ENCODE measurements around the gene MTA1. TPM values are rescaled to one million over a fixed set of nuclear protein-coding genes. Genes with fewer than 3 reads are reported as not detected.

The MTA1 gene
- total and polyA plus RNA-seq, 10 of the 15 experiments (the other 5 are each of a cell fraction or from before 2014, with no cell fraction given) = 0.14 to 162 (median 30.6) TPM

GRCh38 chr14:105444859-105445258, 25.2 kb downstream of the MTA1 start (continued):
- TF ChIP-seq STAT3 (IDR thresholded peaks at IDR 0.05; ENCODE audit: low read depth, low read length) = no peak
- no peak for TF ChIP-seq ZBTB4 (CRISPR knock-in tag; IDR thresholded peaks at IDR 0.05)

GRCh38 chr14:105445290-105445689, 25.7 kb downstream of the MTA1 start:
- in situ Hi-C loops (cut with MboI) = no loop called here
- Histone ChIP-seq H3K36me3 (ENCODE audit: control insufficient read depth in 2 of 2, insufficient read depth in 2 of 2, low read length in 1 of 2) (peaks cover 0 to 19% of the 10 kb centered on the region in 2 experiments; a peak in 3 of 4 replicates), H3K9ac (ENCODE audit: control insufficient read depth, insufficient read depth, low read length) (no peak overlapping the region), H3K4me1 (ENCODE audit: control insufficient read depth, insufficient read depth, low read length) (no peaks in the 10 kb centered on the region), H3K4me2 (ENCODE audit: control insufficient read depth, insufficient read depth) (no peak overlapping the region), H3K27ac (ENCODE audit: control insufficient read depth, insufficient read depth) (no peak overlapping the region), H3K4me3 (no peak overlapping the region), H2AFZ (ENCODE audit: control insufficient read depth, low read depth, low read length) (no peak overlapping the region), H3K27me3 (replicated peaks in 1 of 2; ENCODE audit: control insufficient read depth in 2 of 2, insufficient read depth in 2 of 2, low read length in 1 of 2) (no peaks in the 10 kb centered on the region), H4K20me1 (ENCODE audit: control insufficient read depth, insufficient read depth) (no peaks in the 10 kb centered on the region), H3K9me3 (replicated peaks; ENCODE audit: control insufficient read depth, insufficient read depth, low read length) (no peaks in the 10 kb centered on the region), H3K79me2 (ENCODE audit: control insufficient read depth, insufficient read depth, low read length) (no peaks in the 10 kb centered on the region)
- no TSS peak for BruUV-seq (replicated peaks)
- WGBS (ENCODE audit: insufficient coverage, insufficient replicate concordance, low lambda C conversion rate, missing lambda C conversion rate) = 78% methylated on average over 20 of the region's 24 CpGs
- ChIA-PET POLR2A (no interaction called here), RAD21 (ENCODE audit: unreplicated experiment) (no interaction called here), CTCF (no interaction called here), SMC1A (ENCODE audit: uncharacterized antibody, unreplicated experiment) (no interaction called here)
- FAIRE-seq (no peak), DNase-seq (ENCODE audit: low read depth, low spot score) (no peak), ATAC-seq (no peak)
- no peak for TF ChIP-seq STAT1 (conservative IDR thresholded peaks at IDR 0.05)
- no peak for TF ChIP-seq NFXL1 (IDR thresholded peaks at IDR 0.05; ENCODE audit: borderline replicate concordance)
- TF ChIP-seq POU2F2 (IDR thresholded peaks at IDR 0.05; ENCODE audit: borderline replicate concordance, low read depth, low read length) = no peak
- TF ChIP-seq SMAD5 (IDR thresholded peaks at IDR 0.05; ENCODE audit: low read depth) = no peak
- TF ChIP-seq IKZF1 (conservative IDR thresholded peaks at IDR 0.05) = no peak
- no peak for TF ChIP-seq ZBTB11 (CRISPR knock-in tag; IDR thresholded peaks at IDR 0.05)
- TF ChIP-seq PKNOX1 (IDR thresholded peaks at IDR 0.05) = no peak
- TF ChIP-seq CREM (IDR thresholded peaks at IDR 0.05; ENCODE audit: low read depth) = no peak
- TF ChIP-seq MYC (IDR thresholded peaks at IDR 0.05; ENCODE audit: insufficient read depth, insufficient read length, insufficient replicate concordance, low read length, severe bottlenecking) = no peak
- intact Hi-C loops (cut with micrococcal nuclease; ENCODE audit: unreplicated experiment) = no loop called here
